HK-2 (cell line): Measurements from ENCODE around the gene YPEL1.
"Not testable (repeated sequence)": the region's sequence is repeated elsewhere in the genome, so short reads cannot be mapped to it uniquely, and the experiment has no call there.

Source experiments
- DNase-seq: peaks from one replicate; pipeline ENCODE4 v3.0.0-alpha.2; 2018; ENCODE audit not compliant: unreplicated experiment

The YPEL1 gene

DNA sequence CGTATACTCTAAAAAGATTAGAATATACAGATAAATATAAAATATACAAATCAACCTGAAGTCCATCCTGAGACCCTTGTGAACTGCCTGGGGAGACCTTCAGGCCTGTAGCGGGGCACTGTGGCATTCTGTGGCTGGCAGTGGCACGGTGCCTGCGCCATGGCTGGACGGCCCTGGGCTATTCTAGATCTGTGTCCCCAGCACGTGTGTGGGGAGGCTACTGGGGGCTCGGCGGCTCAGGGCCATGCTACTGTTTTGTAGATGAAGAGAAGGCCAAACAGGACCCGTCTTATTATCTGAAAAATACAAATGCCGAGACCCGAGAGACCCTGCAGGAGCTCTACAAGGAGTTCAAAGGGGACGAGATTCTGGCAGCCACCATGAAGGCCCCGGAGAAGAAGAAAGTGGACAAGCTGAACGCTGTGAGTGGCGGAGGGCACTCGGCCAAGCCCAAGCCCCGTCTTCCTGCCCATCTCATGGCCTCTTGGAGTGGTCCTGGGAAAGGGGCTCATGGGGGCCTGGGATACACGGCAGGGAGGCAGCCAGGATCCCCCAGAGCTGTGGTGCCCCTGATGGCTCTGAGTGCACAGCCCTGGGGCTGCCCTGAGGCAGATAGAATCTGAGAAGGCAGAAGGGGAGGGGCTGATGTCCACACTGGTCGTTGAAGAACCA, 51.0 kb downstream of the YPEL1 start:
- no peak for DNase-seq

DNA sequence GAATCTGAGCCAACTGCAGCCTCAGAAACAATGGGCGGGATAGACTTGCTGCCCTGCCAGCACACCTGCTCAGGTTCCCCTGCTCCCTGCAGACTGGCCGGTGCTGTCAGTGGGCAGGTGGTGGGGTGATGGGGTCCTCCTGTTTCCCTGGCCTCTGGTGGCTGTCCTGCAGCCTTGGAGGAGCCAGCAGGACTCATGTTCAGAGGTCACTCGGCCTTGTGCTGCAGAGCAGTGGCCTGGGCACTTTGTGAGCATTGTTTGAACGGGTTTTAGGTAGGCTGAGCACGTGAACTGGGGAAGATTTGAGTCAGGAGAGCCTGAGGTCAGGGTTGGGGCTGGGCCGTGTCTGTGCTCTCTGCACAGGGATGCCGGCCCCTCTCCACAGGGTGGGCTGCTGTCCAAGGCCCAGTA, 52.2 kb downstream of the YPEL1 start:
- DNase-seq, result no peak

DNA sequence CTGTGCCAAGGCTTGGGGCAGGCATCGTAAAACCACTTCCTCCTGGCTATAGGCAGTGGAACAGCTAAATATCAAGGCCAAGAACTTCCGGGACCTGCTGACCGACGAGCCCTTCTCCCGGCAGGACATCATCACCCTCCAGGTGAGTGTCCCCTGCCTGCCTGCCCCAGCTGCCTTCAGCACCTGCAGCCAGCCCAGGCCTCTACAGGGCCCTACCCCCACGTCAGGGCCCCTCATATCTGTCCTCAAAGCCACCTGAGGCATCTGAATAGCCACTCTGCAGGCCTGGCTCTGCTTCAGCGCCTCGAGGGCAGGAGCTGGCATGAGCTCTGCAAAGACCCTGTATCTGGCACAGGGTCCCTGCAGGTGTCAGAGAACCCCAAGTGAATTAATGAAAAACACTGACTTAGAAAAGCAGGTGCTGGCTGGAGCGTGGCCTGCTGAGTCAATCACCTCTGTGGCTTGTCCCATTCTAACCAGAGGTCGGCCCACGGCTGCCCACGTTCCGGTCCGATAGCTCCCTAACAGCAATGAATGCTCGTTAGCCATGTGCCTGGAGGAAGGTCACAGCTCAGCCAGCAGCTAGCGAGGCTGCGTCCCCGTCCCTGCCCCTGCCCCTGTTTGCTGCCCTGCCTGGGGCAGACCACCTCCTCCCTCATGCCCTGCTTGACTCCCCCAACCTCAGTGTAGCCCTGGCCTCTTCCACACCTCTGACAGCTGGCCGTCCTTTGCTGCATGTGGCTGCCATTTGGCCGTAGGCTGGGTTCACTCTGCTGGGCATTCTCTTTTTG, 53.0 kb downstream of the YPEL1 start:
- peak; percentile 41 for DNase-seq

DNA sequence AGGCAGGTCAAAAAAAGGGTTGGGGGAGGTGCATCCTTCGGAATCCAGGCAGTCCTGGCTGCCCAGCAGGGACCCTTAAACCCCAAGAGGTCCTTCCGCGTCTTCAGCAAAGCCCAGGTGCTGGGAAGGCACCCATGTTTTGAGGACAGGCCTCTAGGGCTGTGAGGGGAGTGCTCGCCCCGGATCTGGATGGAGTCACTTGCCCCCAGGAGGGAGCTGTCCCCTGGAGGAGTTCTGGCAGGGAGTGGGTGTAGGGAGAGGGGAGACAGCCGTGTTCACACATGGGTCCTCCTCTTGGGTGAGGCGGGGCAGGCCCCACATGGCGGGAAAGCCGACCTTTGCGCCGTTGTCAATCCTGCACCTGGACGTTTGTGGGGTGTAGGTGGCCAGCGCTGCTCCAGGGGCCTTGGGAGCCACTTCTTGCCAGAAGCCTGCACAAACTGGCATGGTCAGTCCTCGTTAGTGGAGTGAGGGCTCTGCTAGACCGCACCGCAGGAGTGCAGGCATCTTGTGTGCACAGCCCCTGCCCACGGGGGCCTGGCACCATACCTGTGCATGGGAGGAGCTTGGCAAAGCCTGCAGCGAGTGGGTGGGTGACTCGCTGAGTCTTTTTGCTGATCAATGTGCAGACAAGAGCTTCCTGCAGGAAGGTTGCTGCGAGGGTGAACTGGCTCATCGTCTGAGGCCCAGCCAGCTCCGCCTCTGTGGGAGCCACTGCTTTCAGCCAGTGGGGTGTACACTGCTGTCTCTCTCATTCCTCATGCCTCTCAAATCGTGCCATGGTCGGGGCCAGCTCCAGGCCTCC, 53.8 kb downstream of the YPEL1 start:
- DNase-seq, result peak; percentile 34

DNA sequence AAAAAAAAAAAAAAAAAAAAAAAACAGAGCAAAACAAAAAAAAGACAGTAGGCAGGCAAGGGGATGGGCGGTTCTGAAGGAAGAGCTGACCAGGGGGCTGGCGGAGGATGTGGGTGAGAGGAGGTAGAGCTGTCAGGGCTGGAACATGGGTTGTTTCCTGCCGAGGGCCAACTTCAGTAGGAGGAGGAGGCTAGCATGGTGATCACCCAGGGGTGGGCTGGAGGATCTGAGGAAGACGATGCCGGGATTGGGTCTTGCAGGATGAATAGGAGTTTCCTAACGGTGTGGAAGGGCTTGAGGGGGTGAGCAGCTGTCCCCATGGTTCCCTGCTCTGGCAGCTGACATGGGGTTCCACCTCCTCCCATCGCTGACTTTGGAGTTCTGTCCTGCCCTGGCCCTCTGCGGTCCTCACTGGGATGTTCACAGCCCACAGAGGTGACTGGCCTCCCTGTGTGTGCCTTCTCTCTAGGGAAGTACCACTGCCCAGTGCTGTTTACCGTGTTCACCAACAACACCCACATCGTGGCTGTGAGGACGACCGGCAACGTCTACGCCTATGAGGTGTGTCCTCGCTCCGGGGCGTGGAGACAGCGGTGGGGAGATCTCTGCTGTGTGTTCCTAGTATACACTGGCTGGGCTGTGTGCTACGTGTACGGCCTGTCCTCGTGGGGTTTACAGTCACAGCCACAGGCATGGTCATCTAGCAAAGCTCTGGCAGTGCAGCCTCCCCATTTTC, 54.6 kb downstream of the YPEL1 start:
- DNase-seq, result no peak

DNA sequence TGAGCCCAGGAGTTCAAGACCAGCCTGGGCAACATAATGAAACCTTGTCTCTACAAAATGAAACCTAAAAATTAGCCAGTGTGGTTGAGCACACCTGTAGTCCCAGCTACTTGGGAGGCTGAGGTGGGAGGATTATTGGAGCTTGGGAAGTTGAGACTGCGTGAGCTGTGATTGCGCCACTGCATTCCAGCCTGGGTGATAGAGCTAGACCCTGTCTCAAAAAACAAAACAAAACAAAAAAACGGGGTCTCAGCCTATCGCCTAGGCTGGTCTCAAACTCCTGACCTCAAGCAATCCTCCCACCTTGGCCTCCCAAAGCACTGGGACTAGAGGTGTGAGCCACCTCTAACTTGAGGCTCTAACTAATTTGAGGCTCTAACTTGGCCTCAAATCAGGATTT, 56.2 kb downstream of the YPEL1 start:
- DNase-seq, result no peak

DNA sequence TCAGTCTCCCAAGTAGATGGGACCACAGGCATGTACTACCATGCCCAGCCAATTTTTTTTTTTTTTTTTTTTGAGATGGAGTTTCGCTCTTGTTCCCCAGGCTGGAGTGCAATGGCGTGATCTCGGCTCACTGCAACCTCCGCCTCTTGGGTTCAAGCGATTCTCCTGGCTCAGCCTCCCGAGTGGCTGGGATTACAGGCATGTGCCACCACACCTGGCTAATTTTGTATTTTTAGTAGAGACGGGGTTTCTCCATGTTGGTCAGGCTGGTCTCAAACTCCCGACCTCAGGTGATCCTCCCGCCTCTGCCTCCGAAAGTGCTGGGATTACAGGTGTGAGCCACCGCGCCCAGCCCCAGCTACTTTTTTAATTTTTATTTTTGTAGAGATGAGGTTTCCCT, 56.8 kb downstream of the YPEL1 start:
- not testable (repeated sequence) for DNase-seq

DNA sequence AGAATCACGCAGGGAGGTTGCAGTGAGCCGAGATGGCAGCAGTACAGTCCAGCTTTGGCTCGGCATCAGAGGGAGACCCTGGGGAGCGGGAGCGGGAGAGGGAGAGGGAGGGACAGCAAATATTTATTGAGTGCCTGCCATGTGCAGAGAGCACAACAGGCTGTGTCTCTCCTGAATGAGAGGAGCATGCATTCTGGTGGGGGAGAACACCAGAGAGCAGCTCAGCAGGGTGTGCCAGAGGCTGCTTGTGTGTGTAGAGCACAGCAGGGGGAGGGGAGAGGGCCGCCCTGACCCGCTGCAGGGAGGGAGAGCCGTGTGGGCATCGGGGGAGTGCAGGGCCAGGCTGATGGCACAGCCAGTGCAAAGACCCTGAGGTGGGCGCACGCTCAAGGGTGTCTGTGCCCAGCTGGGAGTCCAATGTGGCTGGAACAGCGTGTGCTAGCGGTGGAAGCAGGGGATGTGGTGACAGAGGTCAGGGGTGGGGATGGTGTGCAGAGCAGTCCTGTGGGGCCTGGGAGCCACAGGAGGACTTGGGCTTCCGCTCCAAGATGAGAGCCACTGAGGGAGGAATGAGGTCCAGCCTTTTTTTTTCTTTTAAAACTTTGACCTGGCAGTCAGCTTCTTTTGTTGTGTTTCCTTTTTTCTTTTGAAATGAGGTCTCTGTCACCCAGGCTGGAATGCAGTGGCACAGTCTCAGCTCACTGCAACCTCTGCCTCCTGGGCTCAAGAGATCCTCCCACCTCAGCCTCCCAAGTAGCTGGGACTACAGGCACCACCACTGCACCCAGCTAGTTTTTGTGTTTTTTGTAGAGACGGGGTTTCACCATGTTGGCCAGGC, 57.8 kb downstream of the YPEL1 start:
- no peak for DNase-seq

DNA sequence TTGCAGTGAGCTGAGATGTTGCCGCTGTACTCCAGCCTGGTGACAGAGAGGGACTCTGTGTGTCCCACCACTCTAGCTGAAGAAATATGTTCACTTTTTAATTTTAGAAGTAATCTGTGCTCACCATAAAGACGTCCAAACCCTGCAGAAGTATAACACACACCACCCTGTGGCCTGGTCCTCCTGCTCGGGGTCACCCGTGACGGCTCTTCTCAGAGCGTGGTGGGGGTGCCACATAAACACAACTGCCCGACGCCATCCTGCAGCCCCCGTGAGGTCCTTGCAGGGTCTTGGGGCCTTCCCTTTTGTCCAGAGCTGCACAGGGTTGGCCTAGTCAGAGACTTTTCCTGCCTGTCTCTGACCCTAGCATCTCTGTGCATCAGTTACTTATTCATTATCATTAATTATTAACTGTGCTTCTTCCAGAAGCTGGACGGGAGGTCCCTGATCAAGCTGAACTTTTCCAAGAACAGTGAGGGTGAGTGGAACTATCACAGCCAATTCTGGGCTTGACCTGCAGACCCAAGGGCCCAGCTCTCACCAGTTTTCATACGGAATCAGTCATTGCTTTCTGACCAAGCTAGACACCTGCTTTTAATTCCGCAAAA, 60.9 kb downstream of the YPEL1 start:
- no peak for DNase-seq

DNA sequence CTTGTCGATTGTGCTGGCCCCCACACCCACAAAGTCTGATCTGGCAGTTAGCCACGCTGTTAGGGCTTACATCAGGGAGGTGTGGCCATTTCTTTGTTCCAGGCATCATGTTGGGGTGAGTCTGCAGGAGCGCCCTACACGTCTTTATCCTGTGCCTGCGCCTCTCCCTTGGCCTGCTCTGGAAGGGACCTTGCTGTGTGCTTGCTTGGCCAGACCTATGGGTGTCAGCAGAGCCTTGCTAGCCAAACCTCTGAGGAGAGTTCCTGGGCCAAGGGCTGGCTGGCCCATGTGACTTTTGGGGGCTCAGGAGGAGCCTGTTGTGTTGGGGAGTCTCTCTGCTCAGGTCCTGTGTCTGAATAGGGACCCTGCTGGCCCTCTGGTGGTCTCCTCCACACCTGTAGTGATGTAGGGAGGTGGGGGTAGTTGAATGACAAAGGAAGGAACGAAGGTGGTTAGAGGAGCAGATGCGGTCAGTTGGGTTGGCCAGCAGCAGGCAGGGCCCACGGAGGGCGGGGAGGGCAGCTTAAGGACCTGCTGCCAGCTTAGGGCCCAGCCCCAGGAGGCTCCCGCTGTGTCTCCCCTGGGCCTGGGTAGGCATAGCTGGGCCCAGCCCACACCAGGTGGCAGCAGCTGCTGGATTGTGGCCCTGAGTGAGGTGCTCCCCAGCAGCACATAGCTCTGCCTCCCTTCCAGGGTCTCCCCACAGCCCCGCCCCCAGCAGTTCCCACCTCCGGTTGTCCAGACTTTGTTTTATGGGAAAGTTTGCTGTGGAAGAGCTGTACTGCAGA, 61.9 kb downstream of the YPEL1 start:
- DNase-seq, result no peak

DNA sequence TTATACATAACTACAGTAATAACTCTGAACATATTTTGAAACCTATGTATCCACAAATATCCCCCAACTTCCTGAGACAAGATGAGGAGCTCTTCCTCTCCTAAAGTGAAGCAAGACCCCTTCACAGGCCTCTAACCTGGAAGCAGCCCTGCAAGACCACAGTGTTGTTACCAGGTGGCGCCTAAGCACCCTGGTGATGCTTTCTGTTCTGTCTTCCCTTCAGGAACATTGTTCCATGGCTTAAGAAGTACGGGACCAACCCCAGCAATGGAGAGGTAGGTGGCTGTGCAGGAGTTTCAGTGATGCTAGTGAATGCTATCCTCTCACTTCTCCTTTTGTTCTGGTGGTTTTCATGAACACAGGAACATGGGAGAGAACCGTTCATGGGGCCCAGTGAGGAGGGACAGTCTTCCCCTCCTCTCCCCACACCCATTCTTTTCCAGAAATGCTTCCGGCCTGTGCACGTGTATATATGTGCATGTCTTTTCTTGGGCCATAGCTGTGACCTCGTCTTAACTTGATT, 63.4 kb downstream of the YPEL1 start:
- no peak for DNase-seq

DNA sequence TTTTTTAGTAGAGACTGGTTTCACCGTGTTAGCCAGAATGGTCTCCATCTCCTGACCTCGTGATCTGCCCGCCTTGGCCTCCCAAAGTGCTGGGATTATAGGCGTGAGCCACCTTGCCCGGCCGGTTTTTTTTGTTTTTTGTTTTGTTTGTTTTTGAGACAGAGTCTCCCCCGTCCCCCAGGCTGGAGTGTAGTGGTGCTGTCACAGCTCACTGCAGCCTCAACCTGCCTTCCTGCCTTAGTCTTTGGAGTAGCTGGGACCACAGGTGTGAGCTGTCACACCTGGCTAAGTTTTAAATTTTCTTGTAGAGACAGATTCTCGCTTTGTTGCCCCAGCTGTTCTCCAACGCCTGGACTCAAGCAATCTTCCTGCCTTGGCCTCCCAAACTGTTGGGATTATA, 66.6 kb downstream of the YPEL1 start:
- no peak for DNase-seq

DNA sequence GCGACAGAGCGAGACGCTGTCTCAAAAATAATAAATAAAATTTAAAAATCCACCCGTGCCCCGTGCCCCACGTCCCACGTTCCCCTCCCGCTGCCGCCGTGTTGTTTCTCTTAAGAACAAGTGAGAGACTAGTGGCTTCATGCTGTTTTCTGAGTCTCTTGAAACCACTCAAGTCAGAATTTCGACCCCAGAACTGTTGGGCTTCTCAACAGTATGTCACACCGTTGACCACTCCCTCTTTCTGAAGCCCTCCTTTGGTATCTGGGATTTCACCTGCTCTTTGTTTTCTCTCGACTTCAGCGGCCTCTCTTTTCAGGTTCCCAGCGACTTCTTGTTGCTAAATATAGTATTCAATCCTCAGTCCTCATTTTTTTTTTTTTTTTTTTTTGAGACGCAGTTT, 68.8 kb downstream of the YPEL1 start:
- no peak for DNase-seq

DNA sequence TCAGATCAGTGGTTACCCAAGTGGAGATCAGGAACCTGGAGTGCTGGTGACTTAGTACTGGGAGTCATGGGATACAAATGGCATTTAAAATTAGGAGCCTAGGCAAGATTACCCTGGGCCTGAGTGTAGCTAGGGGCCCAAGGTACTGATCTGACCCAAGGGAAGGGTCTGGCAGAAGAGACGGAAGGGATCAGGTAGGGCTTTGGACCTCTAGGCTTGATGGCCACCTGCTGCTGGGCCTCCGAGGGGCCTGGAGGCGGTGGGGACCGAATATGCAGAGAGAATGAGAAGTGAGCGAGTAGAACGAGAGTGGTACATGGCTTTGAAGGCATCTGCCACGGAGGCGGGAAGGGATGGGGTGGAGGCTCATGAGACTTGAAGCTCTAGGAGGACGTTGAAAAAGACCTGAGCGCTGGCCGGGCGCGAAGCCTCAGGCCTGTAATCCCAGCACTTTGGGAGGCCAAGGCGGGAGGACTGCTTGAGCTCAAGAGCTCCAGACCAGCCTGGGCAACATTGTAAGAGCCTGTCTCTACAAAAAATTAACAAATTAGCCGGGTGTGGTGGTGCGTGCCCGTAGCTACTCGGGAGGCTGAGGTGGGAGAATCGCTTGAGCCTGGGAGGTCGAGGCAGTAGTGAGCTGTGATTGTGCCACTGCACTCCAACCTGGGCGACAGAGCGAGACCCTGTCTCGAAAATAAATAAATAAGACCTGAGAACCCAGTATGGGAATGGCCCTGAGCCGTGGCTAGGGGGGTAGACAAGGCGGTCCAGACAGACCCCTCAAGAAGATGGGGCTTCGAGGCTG, 70.3 kb downstream of the YPEL1 start:
- no peak for DNase-seq

DNA sequence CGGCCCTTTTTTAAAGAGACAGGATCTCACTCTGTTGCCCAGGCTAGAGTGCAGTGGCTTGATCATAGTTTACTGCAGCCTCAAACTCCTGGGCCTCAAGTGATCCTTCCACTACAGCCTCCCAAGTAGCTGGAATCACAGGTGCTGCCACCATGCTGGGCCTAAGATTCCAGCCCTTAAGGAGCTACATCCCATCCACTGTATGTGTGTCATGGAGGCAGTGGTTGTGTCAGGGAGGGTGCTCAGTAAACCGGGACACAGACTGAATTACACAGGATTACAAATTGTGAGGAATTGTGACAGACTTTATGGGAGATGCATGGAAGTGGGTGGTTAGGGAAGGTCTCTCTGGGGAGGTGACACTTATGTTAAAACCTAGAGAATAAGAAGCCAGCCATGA, 71.9 kb downstream of the YPEL1 start:
- no peak for DNase-seq

DNA sequence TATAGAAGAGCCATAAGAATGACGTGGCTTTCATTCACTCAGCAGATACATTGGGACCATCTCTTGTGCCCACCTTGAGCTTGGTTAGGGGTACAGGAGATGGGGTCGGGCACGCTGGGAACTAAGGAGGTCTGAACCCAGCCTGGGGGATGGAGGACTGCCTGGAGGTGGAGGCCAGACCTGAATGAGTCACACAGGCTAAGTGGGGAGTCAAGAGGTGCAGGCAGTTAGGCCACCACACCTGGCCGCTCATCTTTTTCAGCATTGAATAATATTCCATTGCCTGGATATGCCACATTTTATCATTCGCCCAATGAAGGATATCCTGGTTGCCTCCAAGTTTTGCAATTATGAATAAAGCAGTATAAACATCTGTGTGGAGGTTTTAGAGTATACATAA, 73.6 kb downstream of the YPEL1 start:
- no peak for DNase-seq

DNA sequence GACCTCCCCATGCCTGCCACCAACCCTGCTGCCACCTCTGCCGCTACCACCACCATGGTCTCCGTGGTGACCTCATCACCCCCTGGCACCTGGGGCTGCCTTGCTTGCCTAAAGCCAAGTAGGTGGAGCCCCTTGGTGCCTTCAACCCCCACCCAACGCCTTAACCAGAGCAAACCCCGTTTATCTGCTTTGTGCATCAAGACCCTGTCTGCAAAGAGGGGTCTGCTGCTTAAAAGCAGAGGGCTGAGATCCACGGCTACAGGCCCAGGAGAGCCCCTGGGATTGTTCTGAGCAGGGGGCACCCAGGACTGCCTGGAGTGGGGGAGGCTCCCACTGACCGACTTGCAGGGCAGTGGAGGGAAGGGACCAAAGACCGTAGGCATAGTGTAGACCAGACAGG, 74.7 kb downstream of the YPEL1 start:
- no peak for DNase-seq

DNA sequence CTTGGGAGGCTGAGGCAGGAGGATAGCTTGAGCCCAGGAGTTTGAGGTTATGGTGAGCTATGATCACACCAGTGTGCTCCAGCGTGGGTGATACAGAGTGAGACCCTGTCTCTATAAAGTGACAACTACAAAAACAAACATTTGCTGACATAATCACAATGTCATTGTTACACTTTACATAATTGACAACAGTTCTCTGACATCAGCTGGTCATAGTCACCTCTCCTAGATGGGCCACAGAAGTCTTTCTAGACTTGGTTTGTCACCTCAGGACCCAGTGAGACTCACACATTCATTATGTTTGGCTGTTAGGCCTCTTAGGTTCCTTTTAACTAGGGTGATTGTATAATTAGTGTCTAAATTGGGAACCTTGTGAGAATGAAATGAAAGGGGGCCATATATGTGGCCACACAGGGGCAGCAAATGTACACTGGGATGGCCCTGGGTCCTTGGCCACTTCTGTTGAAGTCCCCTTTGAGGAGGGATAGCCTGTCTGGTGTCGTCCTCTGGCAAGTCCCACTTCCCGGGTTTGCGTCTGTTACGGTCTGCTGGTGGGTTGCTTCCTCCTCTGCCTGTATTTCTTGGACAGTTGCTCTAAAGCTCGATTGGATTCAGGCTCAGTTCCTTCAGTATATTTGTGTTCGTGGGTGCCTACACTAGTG, 75.6 kb downstream of the YPEL1 start:
- DNase-seq, result no peak
